SH-SY5Y (cell line): ENCODE measurements around the gene NTN4.

Source experiments
- GATA2 ChIP-seq: IDR thresholded peaks from 2 replicates; pipeline ENCODE4 v1.6.1; 2011; ENCODE audit warnings: mild to moderate bottlenecking, low read depth, low read length
- GATA3 ChIP-seq: IDR thresholded peaks from 2 replicates; pipeline ENCODE4 v1.6.1; 2011; ENCODE audit warnings: low read depth, mild to moderate bottlenecking, low read length, moderate library complexity

GRCh38 chr12:95663525-95663924 is 127.0 kb downstream of the NTN4 start:
- TF ChIP-seq GATA2, result no peak
- no peak for TF ChIP-seq GATA3
